ENCODE data around the gene FBXO17. TPM values are rescaled to one million over a fixed set of nuclear protein-coding genes. Genes with fewer than 3 reads are reported as not detected.
A peak's percentile ranks its signal among the peaks of the same experiment; 100 is the strongest.

Gene FBXO17
- total and polyA plus RNA-seq, 2 of the 13 experiments (the other 11 are each of a cell fraction or from before 2014, with no cell fraction given) = 22.1 to 58.7 TPM

DNA sequence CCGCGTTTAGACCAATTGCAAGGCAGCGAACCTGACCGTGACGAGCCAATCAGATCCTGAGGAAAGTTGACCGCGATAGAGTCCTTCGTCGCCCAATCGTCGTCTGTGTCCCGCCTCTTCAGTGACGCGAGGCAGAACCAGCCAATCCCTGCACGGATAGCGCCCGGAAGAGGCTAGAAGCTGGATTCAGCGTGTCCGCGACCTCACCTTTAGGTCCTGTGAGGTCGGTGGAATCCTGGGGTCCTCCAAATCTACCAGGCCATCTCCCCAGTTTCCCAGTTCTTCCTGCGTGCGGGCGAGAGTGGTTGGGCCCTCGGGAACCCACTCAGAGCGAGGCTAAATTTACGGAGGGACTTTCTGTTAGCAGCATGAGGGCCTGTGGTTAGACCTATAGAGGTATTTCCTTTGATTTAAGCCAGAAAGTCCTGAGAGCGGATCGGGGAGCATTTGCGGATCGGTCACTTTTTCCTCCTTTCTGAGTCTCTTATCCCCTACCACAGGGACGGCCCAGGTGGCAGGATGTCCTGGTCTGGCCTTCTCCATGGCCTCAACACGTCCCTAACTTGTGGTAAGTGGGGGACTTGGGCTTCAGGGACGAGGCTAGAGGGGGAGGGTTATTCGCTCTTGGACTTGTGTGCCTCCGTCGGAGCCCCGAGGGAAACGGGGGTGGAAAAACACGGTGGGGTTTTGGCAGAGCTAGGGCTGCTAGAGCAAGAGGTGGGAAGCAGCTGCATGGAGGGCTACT, 44.6 kb downstream of the FBXO17 start, which contains the start of gene MRPS12:
TSS of gene MRPS12 (plus strand) at position 169 of the 745 bp plus-strand sequence. CDS start at position 520, 351 bp downstream.
- peaks cover 3 to 4% of the 10 kb centered on the region in 2 experiments; a peak in 4 of 5 replicates for H3K36me3 ChIP-seq (replicated peaks in 1 of 2; ENCODE audit: control insufficient read depth in 1 of 2, insufficient read depth in 2 of 2, low read length in 2 of 2)
- peaks cover 31% of the 10 kb centered on the region for H3K79me2 ChIP-seq (ENCODE audit: insufficient read depth, low read length)
- 0% methylated on average over 13 of the region's 40 CpGs for WGBS (ENCODE audit: low lambda C conversion rate)
- FAIRE-seq (peak; percentile 95), ATAC-seq (peak; percentile 97), DNase-seq (ENCODE audit: low spot score) (peak; percentile 98)
- CTCF ChIA-PET (ENCODE audit: low intra/inter-chr PET ratio, low total read pairs) = interaction anchor here (0.6 to 1.2 kb wide), 2 partner anchors 22 to 283 kb away, joined by 3 to 4 read pairs; partner anchors contain the start of gene ACTN4
- peak within 1 kb of the TSS; percentile 88 for H3K9ac ChIP-seq (ENCODE audit: insufficient read depth, low read depth, low read length)
- H3K27me3 ChIP-seq (ENCODE audit: control insufficient read depth in 1 of 2, insufficient read depth in 2 of 2, low read length in 2 of 2) = no peaks in the 10 kb centered on the region
- H4K20me1 ChIP-seq (ENCODE audit: insufficient read depth, low read length) = no peaks in the 10 kb centered on the region; the same call in 1 of the 2 replicates
- peak within 1 kb of the TSS; percentile 77 to 84 (median 81) for H3K4me3 ChIP-seq (replicated peaks in 1 of 3; ENCODE audit: insufficient read depth in 1 of 3, low read depth in 2 of 3, low read length in 3 of 3)
- intact Hi-C loops (cut with micrococcal nuclease; ENCODE audit: unreplicated experiment) (loop anchor here (5.0 kb wide), 2 partner anchors 199 to 274 kb away; no protein-coding TSS in a partner anchor), in situ Hi-C loops (cut with HindIII; ENCODE audit: extremely low pct_ligation_motif_present, low pct_unique_long_range_greater_than_20kb) (no loop called here)
- peaks cover 50% of the 10 kb centered on the region for H3K4me1 ChIP-seq (ENCODE audit: insufficient read depth, low read length)
- peak within 1 kb of the TSS; percentile 91 for H3K27ac ChIP-seq (ENCODE audit: extremely low read length, insufficient read depth, low read length)
- BruUV-seq (replicated peaks) = TSS peak; percentile 88
- POLR2A ChIA-PET = interaction anchor here (0.6 to 2.9 kb wide), 28 partner anchors 9 to 557 kb away, joined by 3 to 24 read pairs (median 6); partner anchors contain the start of genes ACTN4, CAPN12, ECH1 and EIF3K
- H3K9me3 ChIP-seq (ENCODE audit: low read length) = 0 out of 2 replicates have a peak, but pooled peaks cover 5% of the 10 kb centered on the region
- H3K4me2 ChIP-seq (ENCODE audit: low read depth, low read length) = peak within 1 kb of the TSS; percentile 91
- H2AFZ ChIP-seq (ENCODE audit: low read length) = peak within 1 kb of the TSS; percentile 64
- TF ChIP-seq ZNF7 (CRISPR knock-in tag; IDR thresholded peaks at IDR 0.05) (no peak), ZNF501 (CRISPR knock-in tag; IDR thresholded peaks at IDR 0.05) (peak; percentile 20; the same call in 1 of the 2 replicates), MEIS2 (CRISPR knock-in tag; IDR thresholded peaks at IDR 0.05) (0 out of 2 replicates have a peak, but pooled peaks have one; percentile 37), EEA1 (CRISPR knock-in tag; IDR thresholded peaks at IDR 0.05; ENCODE audit: borderline replicate concordance) (0 out of 2 replicates have a peak, but pooled peaks have one; percentile 15), THAP11 (CRISPR knock-in tag; IDR thresholded peaks at IDR 0.05) (peak; percentile 80), NR2F6 (IDR thresholded peaks at IDR 0.05) (0 out of 2 replicates have a peak, but pooled peaks have one; percentile 24), NR2F6 (CRISPR knock-in tag; IDR thresholded peaks at IDR 0.05) (no peak; the same call in 1 of the 2 replicates), POLR2A (IDR thresholded peaks at IDR 0.05; ENCODE audit: insufficient read depth in 1 of 2, low read depth in 2 of 2, low read length in 2 of 2) (peak; percentile 77 to 93), DMAP1 (CRISPR knock-in tag; IDR thresholded peaks at IDR 0.05) (peak; percentile 71; the same call in 1 of the 2 replicates), ZBTB20 (CRISPR knock-in tag; IDR thresholded peaks at IDR 0.05; ENCODE audit: borderline replicate concordance, low read depth) (no peak; the same call in 1 of the 2 replicates), ZNF441 (CRISPR knock-in tag; IDR thresholded peaks at IDR 0.05; ENCODE audit: borderline replicate concordance) (peak; percentile 93), THAP8 (CRISPR knock-in tag; IDR thresholded peaks at IDR 0.05; ENCODE audit: borderline replicate concordance) (no peak), SP2 (CRISPR knock-in tag; IDR thresholded peaks at IDR 0.05) (peak; percentile 97), HMG20B (CRISPR knock-in tag; conservative IDR thresholded peaks at IDR 0.05) (no peak)
- TF ChIP-seq, protein P1, sequence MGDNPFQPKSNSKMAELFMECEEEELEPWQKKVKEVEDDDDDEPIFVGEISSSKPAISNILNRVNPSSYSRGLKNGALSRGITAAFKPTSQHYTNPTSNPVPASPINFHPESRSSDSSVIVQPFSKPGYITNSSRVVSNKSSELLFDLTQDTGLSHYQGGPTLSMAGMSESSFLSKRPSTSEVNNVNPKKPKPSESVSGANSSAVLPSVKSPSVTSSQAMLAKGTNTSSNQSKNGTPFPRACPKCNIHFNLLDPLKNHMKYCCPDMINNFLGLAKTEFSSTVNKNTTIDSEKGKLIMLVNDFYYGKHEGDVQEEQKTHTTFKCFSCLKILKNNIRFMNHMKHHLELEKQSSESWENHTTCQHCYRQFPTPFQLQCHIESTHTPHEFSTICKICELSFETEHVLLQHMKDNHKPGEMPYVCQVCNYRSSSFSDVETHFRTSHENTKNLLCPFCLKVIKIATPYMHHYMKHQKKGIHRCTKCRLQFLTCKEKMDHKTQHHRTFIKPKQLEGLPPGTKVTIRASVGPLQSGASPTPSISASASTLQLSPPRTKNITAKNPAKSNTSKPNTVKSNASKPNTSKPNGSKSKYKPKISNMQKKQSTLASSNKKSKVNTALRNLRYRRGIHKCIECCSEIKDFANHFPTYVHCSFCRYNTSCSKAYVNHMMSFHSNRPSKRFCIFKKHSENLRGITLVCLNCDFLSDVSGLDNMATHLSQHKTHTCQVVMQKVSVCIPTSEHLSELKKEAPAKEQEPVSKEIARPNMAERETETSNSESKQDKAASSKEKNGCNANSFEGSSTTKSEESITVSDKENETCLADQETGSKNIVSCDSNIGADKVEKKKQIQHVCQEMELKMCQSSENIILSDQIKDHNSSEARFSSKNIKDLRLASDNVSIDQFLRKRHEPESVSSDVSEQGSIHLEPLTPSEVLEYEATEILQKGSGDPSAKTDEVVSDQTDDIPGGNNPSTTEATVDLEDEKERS (CRISPR knock-in tag; IDR thresholded peaks at IDR 0.05) = peak; percentile 27; the same call in 1 of the 2 replicates
- TF ChIP-seq, protein P2, sequence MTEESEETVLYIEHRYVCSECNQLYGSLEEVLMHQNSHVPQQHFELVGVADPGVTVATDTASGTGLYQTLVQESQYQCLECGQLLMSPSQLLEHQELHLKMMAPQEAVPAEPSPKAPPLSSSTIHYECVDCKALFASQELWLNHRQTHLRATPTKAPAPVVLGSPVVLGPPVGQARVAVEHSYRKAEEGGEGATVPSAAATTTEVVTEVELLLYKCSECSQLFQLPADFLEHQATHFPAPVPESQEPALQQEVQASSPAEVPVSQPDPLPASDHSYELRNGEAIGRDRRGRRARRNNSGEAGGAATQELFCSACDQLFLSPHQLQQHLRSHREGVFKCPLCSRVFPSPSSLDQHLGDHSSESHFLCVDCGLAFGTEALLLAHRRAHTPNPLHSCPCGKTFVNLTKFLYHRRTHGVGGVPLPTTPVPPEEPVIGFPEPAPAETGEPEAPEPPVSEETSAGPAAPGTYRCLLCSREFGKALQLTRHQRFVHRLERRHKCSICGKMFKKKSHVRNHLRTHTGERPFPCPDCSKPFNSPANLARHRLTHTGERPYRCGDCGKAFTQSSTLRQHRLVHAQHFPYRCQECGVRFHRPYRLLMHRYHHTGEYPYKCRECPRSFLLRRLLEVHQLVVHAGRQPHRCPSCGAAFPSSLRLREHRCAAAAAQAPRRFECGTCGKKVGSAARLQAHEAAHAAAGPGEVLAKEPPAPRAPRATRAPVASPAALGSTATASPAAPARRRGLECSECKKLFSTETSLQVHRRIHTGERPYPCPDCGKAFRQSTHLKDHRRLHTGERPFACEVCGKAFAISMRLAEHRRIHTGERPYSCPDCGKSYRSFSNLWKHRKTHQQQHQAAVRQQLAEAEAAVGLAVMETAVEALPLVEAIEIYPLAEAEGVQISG (CRISPR knock-in tag; IDR thresholded peaks at IDR 0.05) = 0 out of 2 replicates have a peak, but pooled peaks have one; percentile 5
